Cardiac fibroblast (primary cell): ENCODE data around the gene WEE1.

Experiments used
- DNase-seq, 2 donors: peaks; one replicate each; pipeline versions ENCODE4 v3.0.0 to v3.0.0-alpha.2; 2010; ENCODE audit warnings: low read depth in 2 of 2
- H3K4me3 ChIP-seq, 2 donors: replicated peaks in 1 of 2; 1 replicate in 1 of 2; 2 replicates in 1 of 2; pipeline ENCODE4 v1.5.1; 2011; ENCODE audit warnings: low read depth in 2 of 2, low read length in 2 of 2, mild to moderate bottlenecking in 2 of 2, moderate library complexity in 1 of 2
- CTCF ChIP-seq: IDR thresholded peaks from one replicate; pipeline ENCODE4 v1.5.1; 2011; ENCODE audit warnings: low read depth, mild to moderate bottlenecking, low read length, inconsistent platforms

WEE1 gene

GRCh38 chr11:9624448-9624847, 51.0 kb downstream of the WEE1 start:
- no peak for TF ChIP-seq CTCF
- no peak for DNase-seq
- no peak overlapping the region for H3K4me3 ChIP-seq

- TF ChIP-seq CTCF: no peak
- H3K4me3 ChIP-seq: no peak overlapping the region
- DNase-seq: peak in 1 of 2 donors; percentile 16
Observed at GRCh38 chr11:9625162-9625561, 51.7 kb downstream of the WEE1 start.

- no peak overlapping the region for H3K4me3 ChIP-seq
- DNase-seq: no peak
Observed at GRCh38 chr11:9625728-9626127, 52.3 kb downstream of the WEE1 start.

GRCh38 chr11:9626496-9627394, 53.3 kb downstream of the WEE1 start:
- TF ChIP-seq CTCF: no peak
- no peak overlapping the region for H3K4me3 ChIP-seq
- DNase-seq: peak in 1 of 2 donors; percentile 9

More at GRCh38 chr11:9625728-9626127, 52.3 kb downstream of the WEE1 start:
- TF ChIP-seq CTCF: no peak

GRCh38 chr11:9629064-9629463, 55.6 kb downstream of the WEE1 start:
- no peak for TF ChIP-seq CTCF
- DNase-seq: no peak
- no peak overlapping the region for H3K4me3 ChIP-seq

GRCh38 chr11:9633679-9634078, 60.2 kb downstream of the WEE1 start:
- no peak for TF ChIP-seq CTCF
- DNase-seq: no peak
- no peak overlapping the region for H3K4me3 ChIP-seq

- DNase-seq: no peak
- H3K4me3 ChIP-seq: no peak overlapping the region
- no peak for TF ChIP-seq CTCF
Observed at GRCh38 chr11:9636691-9637090, 63.2 kb downstream of the WEE1 start.
